ENCODE measurements around the gene KIZ. TPM values are rescaled to one million over a fixed set of nuclear protein-coding genes. Genes with fewer than 3 reads are reported as not detected.

Gene KIZ
- total and polyA plus RNA-seq, 2 experiments from 2014 or later, result 13.5 to 15.4 TPM

DNA sequence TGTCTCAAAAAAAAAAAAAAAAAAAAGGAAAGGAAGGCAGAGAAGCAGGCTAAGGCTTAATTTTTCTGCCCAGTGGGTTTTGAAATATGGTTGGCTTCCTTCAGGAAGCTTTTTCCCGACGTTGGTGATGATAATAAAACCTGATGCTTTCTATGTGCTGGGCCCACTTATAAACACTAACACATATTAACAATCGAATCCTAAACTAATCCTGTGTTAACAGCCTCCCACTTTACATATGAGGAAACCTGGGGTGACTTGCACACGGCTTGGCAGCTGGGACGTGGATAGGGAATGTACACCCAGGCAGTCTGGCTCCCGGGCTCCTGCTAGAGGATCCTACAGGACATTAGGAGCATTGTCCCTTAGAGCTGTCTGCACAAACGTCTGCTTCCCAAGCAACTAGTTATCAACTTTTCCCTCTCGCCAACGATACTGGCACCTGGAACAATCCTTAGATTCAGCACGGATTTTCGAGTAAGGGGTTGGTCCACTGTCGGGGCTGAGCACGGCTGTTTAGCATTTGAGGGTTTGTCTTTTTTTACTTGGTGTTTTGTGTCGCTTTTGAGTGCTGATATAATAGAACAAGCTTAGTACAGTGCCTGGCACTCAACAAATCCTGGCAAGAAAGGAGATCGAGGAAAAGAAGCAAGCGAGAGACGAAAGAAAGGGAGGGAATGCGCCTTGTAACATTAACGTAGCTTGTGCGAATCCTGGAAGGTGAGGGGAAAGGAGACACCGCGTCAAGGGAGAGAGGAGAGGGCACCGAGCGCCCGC lies 622 bp upstream of the KIZ start:
- peak; percentile 77 for DNase-seq (ENCODE audit: low spot score)
- peak overlapping the region; percentile 76 for H3K4me3 ChIP-seq
- peaks cover 14% of the 10 kb centered on the region for H3K79me2 ChIP-seq
- peaks cover 8% of the 10 kb centered on the region for H3K4me1 ChIP-seq (ENCODE audit: insufficient read depth)
- WGBS (ENCODE audit: low lambda C conversion rate, missing lambda C conversion rate), result 10% methylated on average over 18 of the region's 25 CpGs
- no peaks in the 10 kb centered on the region for H3K27me3 ChIP-seq
- no peaks in the 10 kb centered on the region for H4K20me1 ChIP-seq (ENCODE audit: insufficient read depth, poor library complexity, severe bottlenecking)
- H3K9me2 ChIP-seq (replicated peaks; ENCODE audit: insufficient read depth), result no peaks in the 10 kb centered on the region
- H3K4me2 ChIP-seq, result peak overlapping the region; percentile 89
- no peaks in the 10 kb centered on the region for H3K9me3 ChIP-seq (ENCODE audit: low read depth)
- no peak for TF ChIP-seq EZH2phosphoT487 (IDR thresholded peaks at IDR 0.05; ENCODE audit: low read depth, severe bottlenecking, unreplicated experiment)
- TF ChIP-seq, protein P1, sequence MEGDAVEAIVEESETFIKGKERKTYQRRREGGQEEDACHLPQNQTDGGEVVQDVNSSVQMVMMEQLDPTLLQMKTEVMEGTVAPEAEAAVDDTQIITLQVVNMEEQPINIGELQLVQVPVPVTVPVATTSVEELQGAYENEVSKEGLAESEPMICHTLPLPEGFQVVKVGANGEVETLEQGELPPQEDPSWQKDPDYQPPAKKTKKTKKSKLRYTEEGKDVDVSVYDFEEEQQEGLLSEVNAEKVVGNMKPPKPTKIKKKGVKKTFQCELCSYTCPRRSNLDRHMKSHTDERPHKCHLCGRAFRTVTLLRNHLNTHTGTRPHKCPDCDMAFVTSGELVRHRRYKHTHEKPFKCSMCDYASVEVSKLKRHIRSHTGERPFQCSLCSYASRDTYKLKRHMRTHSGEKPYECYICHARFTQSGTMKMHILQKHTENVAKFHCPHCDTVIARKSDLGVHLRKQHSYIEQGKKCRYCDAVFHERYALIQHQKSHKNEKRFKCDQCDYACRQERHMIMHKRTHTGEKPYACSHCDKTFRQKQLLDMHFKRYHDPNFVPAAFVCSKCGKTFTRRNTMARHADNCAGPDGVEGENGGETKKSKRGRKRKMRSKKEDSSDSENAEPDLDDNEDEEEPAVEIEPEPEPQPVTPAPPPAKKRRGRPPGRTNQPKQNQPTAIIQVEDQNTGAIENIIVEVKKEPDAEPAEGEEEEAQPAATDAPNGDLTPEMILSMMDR (IDR thresholded peaks at IDR 0.05; ENCODE audit: poor library complexity), result no peak
- TF ChIP-seq EZH2 (IDR thresholded peaks at IDR 0.05; ENCODE audit: borderline replicate concordance), result no peak
- H2AFZ ChIP-seq, result peak overlapping the region; percentile 91
- no peaks in the 10 kb centered on the region for H3K36me3 ChIP-seq (replicated peaks; ENCODE audit: insufficient read depth, low read depth)
- H3K27ac ChIP-seq, result peak overlapping the region; percentile 78

DNA sequence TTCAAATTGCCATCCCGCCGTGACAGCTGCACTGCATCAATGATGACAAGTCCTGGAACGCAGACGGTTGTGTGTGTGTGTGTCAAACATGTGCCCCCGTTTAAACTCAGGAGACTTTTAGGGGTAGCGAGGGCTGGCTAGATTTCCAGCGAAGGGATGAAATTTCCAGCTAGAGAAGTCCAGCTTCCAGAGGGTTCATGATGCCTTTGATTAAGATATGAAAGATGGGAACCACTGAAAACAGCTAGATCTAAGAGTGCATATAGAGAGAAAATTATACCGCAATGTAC lies 644 bp downstream of the KIZ start:
- no peaks in the 10 kb centered on the region for H3K36me3 ChIP-seq (replicated peaks; ENCODE audit: insufficient read depth, low read depth)
- H3K9me2 ChIP-seq (replicated peaks; ENCODE audit: insufficient read depth), result no peaks in the 10 kb centered on the region
- H2AFZ ChIP-seq, result peak overlapping the region; percentile 88
- TF ChIP-seq, protein P1 (IDR thresholded peaks at IDR 0.05; ENCODE audit: poor library complexity), result no peak
- TF ChIP-seq EZH2phosphoT487 (IDR thresholded peaks at IDR 0.05; ENCODE audit: low read depth, severe bottlenecking, unreplicated experiment) (no peak), EZH2 (IDR thresholded peaks at IDR 0.05; ENCODE audit: borderline replicate concordance) (no peak)
- H3K4me1 ChIP-seq (ENCODE audit: insufficient read depth), result peaks cover 8% of the 10 kb centered on the region
- H3K79me2 ChIP-seq, result peaks cover 14% of the 10 kb centered on the region
- 10% methylated on average over 8 of the region's 8 CpGs for WGBS (ENCODE audit: low lambda C conversion rate, missing lambda C conversion rate)
- H3K4me3 ChIP-seq, result peak overlapping the region; percentile 66
- no peaks in the 10 kb centered on the region for H4K20me1 ChIP-seq (ENCODE audit: insufficient read depth, poor library complexity, severe bottlenecking)
- peak; percentile 17 for DNase-seq (ENCODE audit: low spot score)
- H3K27me3 ChIP-seq, result no peaks in the 10 kb centered on the region
- H3K27ac ChIP-seq, result peak overlapping the region; percentile 75
- peak overlapping the region; percentile 84 for H3K4me2 ChIP-seq
- no peaks in the 10 kb centered on the region for H3K9me3 ChIP-seq (ENCODE audit: low read depth)

DNA sequence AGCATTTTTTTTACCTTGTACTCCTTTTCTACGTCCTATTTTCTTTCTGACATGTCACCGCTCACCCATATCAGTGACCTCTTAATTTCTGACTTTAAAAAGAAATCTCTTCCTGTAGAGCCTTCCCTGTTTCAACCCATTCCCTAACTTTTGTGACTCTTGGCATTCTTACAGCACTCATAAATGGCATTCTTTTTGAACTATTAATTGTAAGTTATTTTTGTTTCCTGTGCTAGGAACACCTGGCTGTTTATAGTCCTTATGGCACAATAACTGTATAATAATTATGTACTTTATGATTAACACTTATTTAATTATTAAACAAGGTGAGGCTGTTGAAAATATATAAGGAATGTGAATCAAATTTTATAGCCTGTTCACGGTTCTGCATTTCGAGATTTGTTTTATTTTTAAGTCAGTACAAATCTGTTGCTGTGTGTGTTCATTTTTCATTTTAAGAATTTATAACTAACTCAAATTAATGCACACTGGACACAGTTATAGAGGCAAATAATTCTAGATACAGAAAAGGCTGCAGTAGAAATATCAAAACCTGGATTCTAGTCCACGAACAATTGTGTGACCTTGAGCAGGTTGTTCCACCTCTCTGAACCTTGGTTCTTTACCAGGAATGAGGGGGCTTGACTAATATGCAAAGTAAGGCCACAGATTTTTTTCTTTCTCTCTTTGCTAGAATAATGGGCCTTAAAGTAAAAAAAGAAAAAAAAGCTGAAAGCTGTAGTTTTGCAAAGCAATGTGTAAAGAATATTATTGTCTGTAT lies 1.5 kb downstream of the KIZ start:
- Histone ChIP-seq H3K36me3 (replicated peaks; ENCODE audit: insufficient read depth, low read depth) (no peaks in the 10 kb centered on the region), H4K20me1 (ENCODE audit: insufficient read depth, poor library complexity, severe bottlenecking) (no peaks in the 10 kb centered on the region), H2AFZ (no peak overlapping the region), H3K79me2 (peaks cover 14% of the 10 kb centered on the region), H3K27ac (no peak overlapping the region), H3K4me3 (no peak overlapping the region), H3K27me3 (no peaks in the 10 kb centered on the region), H3K4me2 (peak overlapping the region; percentile 84), H3K4me1 (ENCODE audit: insufficient read depth) (peaks cover 8% of the 10 kb centered on the region), H3K9me2 (replicated peaks; ENCODE audit: insufficient read depth) (no peaks in the 10 kb centered on the region), H3K9me3 (ENCODE audit: low read depth) (no peaks in the 10 kb centered on the region)
- WGBS (ENCODE audit: low lambda C conversion rate, missing lambda C conversion rate), result 87% methylated on average over 5 of the region's 5 CpGs
- no peak for DNase-seq (ENCODE audit: low spot score)
- TF ChIP-seq, protein P1 (IDR thresholded peaks at IDR 0.05; ENCODE audit: poor library complexity), result no peak
- no peak for TF ChIP-seq EZH2 (IDR thresholded peaks at IDR 0.05; ENCODE audit: borderline replicate concordance)
- TF ChIP-seq EZH2phosphoT487 (IDR thresholded peaks at IDR 0.05; ENCODE audit: low read depth, severe bottlenecking, unreplicated experiment), result no peak
